Thoracic aorta (tissue), 2 donors: ENCODE results near the gene KRTAP9-7. TPM values are rescaled to one million over a fixed set of nuclear protein-coding genes. Genes with fewer than 3 reads are reported as not detected.

Experiments
- ATAC-seq: fragments of 150-250 bp; one replicate; pipeline ENCODE4 v1.8.0; 2017; ENCODE audit warnings: low read depth; ENCODE audit not compliant: insufficient number of reproducible peaks, low FRiP score
- DNase-seq: peaks from one replicate; pipeline ENCODE4 v3.0.0-alpha.2; 2020; ENCODE audit warnings: low spot score
- H3K27ac ChIP-seq, 2 donors: fragments of 200-600 bp; sonication (generic); 1 replicate in 1 of 2; 2 replicates in 1 of 2; pipeline ENCODE4 v1.5.1; 2016; ENCODE audit warnings: mild to moderate bottlenecking in 2 of 2, moderate library complexity in 2 of 2
- H3K27me3 ChIP-seq: fragments of 200-600 bp; sonication (generic); replicated peaks from 2 replicates; pipeline ENCODE4 v1.6.0; 2016; ENCODE audit warnings: mild to moderate bottlenecking; ENCODE audit not compliant: insufficient read depth
- H3K36me3 ChIP-seq: fragments of 200-600 bp; sonication (generic); one replicate; pipeline ENCODE4 v1.5.1; 2016
- H3K4me1 ChIP-seq, 2 donors: fragments of 200-600 bp; sonication (generic); 1 replicate in 1 of 2; 2 replicates in 1 of 2; pipeline versions ENCODE4 v1.5.1 to v1.6.0; 2016; ENCODE audit warnings: low read depth in 2 of 2, mild to moderate bottlenecking in 1 of 2; ENCODE audit not compliant: control insufficient read depth in 1 of 2
- H3K4me3 ChIP-seq: fragments of 200-600 bp; sonication (generic); 2 replicates; pipeline ENCODE4 v1.5.1; 2016; ENCODE audit warnings: mild to moderate bottlenecking
- H3K9me3 ChIP-seq: fragments of 200-600 bp; sonication (generic); 2 replicates; pipeline ENCODE4 v1.5.1; 2016
- total RNA-seq, 2 donors: library from RNA; depleted of rRNA; stranded (reverse); fragments of >200 nt; gene quantifications; one replicate each; pipeline versions ENCODE4 v1.1.0 to v1.2.3, GENCODE V29; 2016
- TF ChIP-seq, protein P1 (sequence below): fragments of 200-600 bp; sonication (generic); IDR thresholded peaks from one replicate; pipeline ENCODE4 v1.5.1; 2019; ENCODE audit warnings: antibody characterized with exemption

The KRTAP9-7 gene
- total RNA-seq, 2 donors from 2014 or later = not detected

- Histone ChIP-seq H3K4me1 (no peaks in the 10 kb centered on the region), H3K36me3 (no peaks in the 10 kb centered on the region), H3K4me3 (no peak overlapping the region), H3K27ac (no peak overlapping the region), H3K27me3 (no peaks in the 10 kb centered on the region), H3K9me3 (no peaks in the 10 kb centered on the region)
- ATAC-seq (no peak), DNase-seq (no peak)
- TF ChIP-seq, protein P1, sequence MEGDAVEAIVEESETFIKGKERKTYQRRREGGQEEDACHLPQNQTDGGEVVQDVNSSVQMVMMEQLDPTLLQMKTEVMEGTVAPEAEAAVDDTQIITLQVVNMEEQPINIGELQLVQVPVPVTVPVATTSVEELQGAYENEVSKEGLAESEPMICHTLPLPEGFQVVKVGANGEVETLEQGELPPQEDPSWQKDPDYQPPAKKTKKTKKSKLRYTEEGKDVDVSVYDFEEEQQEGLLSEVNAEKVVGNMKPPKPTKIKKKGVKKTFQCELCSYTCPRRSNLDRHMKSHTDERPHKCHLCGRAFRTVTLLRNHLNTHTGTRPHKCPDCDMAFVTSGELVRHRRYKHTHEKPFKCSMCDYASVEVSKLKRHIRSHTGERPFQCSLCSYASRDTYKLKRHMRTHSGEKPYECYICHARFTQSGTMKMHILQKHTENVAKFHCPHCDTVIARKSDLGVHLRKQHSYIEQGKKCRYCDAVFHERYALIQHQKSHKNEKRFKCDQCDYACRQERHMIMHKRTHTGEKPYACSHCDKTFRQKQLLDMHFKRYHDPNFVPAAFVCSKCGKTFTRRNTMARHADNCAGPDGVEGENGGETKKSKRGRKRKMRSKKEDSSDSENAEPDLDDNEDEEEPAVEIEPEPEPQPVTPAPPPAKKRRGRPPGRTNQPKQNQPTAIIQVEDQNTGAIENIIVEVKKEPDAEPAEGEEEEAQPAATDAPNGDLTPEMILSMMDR = no peak
Measured at GRCh38 chr17:41278176-41278955, 2.9 kb downstream of the KRTAP9-7 start.

DNA sequence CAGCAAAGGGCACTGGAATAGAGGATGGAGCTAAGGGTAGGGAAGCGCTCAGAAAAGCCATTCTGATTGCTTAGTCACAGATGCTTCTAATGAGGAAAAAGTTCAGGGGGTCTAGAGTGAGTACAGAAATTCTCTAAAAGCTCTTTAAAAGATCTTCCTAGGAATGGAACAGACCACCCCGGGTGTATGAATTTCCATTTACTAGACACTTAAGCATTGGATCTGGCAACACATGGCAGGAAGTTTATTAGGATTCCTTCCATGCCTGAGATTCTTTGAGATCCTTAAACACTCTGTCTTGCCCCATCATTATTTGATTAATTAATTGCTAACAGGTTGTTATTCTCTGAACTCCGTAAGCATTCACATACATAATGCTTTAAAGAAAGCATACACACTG lies 8.5 kb downstream of the KRTAP9-7 start:
- Histone ChIP-seq H3K36me3 (no peaks in the 10 kb centered on the region), H3K27me3 (no peaks in the 10 kb centered on the region), H3K27ac (no peak overlapping the region), H3K9me3 (no peaks in the 10 kb centered on the region), H3K4me1 (no peaks in the 10 kb centered on the region), H3K4me3 (no peak overlapping the region)
- no peak for DNase-seq
- TF ChIP-seq, protein P1 = no peak
- ATAC-seq = no peak

DNA sequence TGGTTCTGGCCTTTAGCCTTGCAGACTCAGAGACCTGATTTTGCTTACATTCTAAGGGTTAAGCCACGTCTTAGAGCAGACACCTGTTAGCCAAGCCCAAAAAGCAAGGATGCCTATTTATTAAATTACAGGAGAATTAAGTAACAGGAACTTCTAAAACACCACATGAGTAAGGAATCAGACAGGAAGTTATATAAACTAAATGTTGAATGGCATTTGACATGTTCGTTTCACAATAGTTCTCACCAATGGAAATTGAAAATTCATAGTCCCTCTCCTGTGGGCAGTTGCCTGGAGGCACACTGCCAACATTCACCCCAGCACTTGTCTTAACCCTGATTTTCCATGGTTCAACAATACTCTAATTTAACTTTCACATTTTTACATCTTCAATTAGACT lies 9.0 kb downstream of the KRTAP9-7 start:
- H3K27ac ChIP-seq = no peak overlapping the region
- H3K4me3 ChIP-seq = no peak overlapping the region
- ATAC-seq (no peak), DNase-seq (no peak)
- no peaks in the 10 kb centered on the region for H3K27me3 ChIP-seq
- no peaks in the 10 kb centered on the region for H3K4me1 ChIP-seq
- no peaks in the 10 kb centered on the region for H3K36me3 ChIP-seq
- TF ChIP-seq, protein P1 = no peak
- no peaks in the 10 kb centered on the region for H3K9me3 ChIP-seq

DNA sequence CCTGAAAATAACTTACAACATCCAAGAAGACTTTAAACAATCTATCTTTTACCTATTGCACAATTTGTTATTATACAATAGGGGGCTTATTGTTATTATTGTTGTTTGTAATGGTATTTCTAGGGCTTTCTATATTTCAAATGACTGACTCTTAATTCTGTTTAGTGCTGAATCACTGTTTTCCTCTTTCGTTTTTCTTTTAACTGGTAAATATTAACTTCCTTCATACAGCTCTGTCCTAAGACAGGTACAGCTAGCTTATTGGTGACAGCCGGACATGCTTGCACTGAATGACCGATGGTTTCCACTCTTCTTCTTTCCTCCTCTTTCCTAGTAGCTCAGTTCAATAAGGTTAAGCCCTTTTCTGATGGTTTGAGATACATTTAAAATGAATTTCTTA lies 11.6 kb downstream of the KRTAP9-7 start:
- TF ChIP-seq, protein P1 = no peak

GRCh38 chr17:41294016-41294415 lies 18.5 kb downstream of the KRTAP9-7 start:
- TF ChIP-seq, protein P1 = no peak
- ATAC-seq (no peak), DNase-seq (no peak)
- H3K4me3 ChIP-seq = no peak overlapping the region
- no peaks in the 10 kb centered on the region for H3K4me1 ChIP-seq
- no peaks in the 10 kb centered on the region for H3K9me3 ChIP-seq
- H3K27ac ChIP-seq = no peak overlapping the region
- H3K27me3 ChIP-seq = no peaks in the 10 kb centered on the region
- no peaks in the 10 kb centered on the region for H3K36me3 ChIP-seq

More for the DNA sequence above, 11.6 kb downstream of the KRTAP9-7 start:
- no peaks in the 10 kb centered on the region for H3K27me3 ChIP-seq
- no peak overlapping the region for H3K27ac ChIP-seq
- H3K9me3 ChIP-seq = no peaks in the 10 kb centered on the region
- H3K4me1 ChIP-seq = no peaks in the 10 kb centered on the region
- no peaks in the 10 kb centered on the region for H3K36me3 ChIP-seq
- ATAC-seq = no peak
- no peak for DNase-seq
- no peak overlapping the region for H3K4me3 ChIP-seq
